Neutrophil (primary cell): ENCODE data around the gene RGMA.
A peak's percentile ranks its signal among the peaks of the same experiment; 100 is the strongest.

Experiments used
- H3K27ac ChIP-seq: fragments of 200-600 bp; sonication (generic); 2 replicates; pipeline ENCODE4 v1.5.1; 2016; ENCODE audit warnings: mild to moderate bottlenecking, moderate library complexity
- H3K27me3 ChIP-seq: fragments of 200-600 bp; sonication (generic); 2 replicates; pipeline ENCODE4 v1.6.0; 2016; ENCODE audit warnings: mild to moderate bottlenecking
- H3K36me3 ChIP-seq: fragments of 200-600 bp; sonication (generic); 2 replicates; pipeline ENCODE4 v1.5.1; 2017
- H3K4me1 ChIP-seq, 2 experiments: fragments of 200-600 bp in 1 of 2; sonication (generic) in 1 of 2; 1 replicate in 1 of 2; 2 replicates in 1 of 2; pipeline versions ENCODE4 v1.5.1 to v1.6.1; 2013 to 2016; ENCODE audit warnings: low read depth in 1 of 2, low read length in 1 of 2, mild to moderate bottlenecking in 1 of 2, moderate library complexity in 1 of 2; ENCODE audit not compliant: control insufficient read depth in 1 of 2, insufficient read depth in 1 of 2
- H3K4me3 ChIP-seq, 2 experiments: fragments of 200-600 bp in 1 of 2; sonication (generic) in 1 of 2; 1 replicate in 1 of 2; 2 replicates in 1 of 2; pipeline ENCODE4 v1.5.1; 2013 to 2016; ENCODE audit warnings: low read depth in 1 of 2, low read length in 1 of 2, mild to moderate bottlenecking in 1 of 2, moderate library complexity in 1 of 2
- H3K9me3 ChIP-seq: fragments of 200-600 bp; sonication (generic); 2 replicates; pipeline ENCODE4 v1.5.1; 2016
- CTCF ChIP-seq: fragments of 200-600 bp; sonication (generic); IDR thresholded peaks from 2 replicates; pipeline ENCODE4 v1.5.1; 2016; ENCODE audit warnings: antibody characterized with exemption

The RGMA gene

DNA sequence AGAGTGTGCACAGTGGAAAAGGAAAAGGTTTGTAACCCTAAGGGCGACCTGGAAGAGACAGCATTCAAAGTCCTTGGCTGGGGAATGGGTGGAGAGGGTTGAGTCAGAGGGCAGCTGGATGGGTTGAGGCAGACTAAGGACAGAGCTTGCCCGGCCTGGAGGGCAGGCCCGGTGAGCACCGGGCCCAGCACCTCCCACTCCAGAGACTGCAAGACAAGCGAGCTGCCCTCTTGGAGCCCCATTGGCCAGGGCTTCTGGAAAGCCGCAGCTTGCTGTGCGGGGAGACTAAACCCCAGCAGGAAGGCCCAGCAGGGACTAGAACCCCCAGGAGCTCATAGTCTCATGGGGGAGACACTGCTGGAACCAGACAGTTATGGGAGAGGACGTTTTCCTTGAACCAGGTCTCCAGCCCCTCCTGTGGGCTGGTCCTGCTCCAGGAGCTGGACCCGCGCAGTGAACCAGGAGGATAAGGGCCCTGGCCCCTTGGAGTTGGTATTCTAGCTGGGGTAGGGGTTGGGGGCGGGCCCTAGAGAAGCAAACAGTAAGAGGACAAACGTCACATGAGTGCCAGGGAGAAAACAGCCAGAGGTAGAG is 59.1 kb downstream of the RGMA start:
- Histone ChIP-seq H3K27ac (peak overlapping the region; percentile 92), H3K36me3 (peaks cover 20% of the 10 kb centered on the region), H3K27me3 (no peaks in the 10 kb centered on the region), H3K9me3 (no peaks in the 10 kb centered on the region), H3K4me3 (peak overlapping the region in 1 of 2 experiments; percentile 51), H3K4me1 (peaks cover 59 to 61% of the 10 kb centered on the region in 2 experiments)
- no peak for TF ChIP-seq CTCF

- no peaks in the 10 kb centered on the region for H3K9me3 ChIP-seq
- H3K36me3 ChIP-seq = peaks cover 26% of the 10 kb centered on the region
- H3K4me3 ChIP-seq = peak overlapping the region; percentile 9 to 51
- no peak for TF ChIP-seq CTCF
- H3K27ac ChIP-seq = peak overlapping the region; percentile 92
- H3K4me1 ChIP-seq = peaks cover 65 to 67% of the 10 kb centered on the region in 2 experiments
- no peaks in the 10 kb centered on the region for H3K27me3 ChIP-seq
Measured at GRCh38 chr15:93029214-93029835, 59.7 kb downstream of the RGMA start.

- Histone ChIP-seq H3K4me1 (peaks cover 65 to 67% of the 10 kb centered on the region in 2 experiments), H3K4me3 (peak overlapping the region; percentile 9 to 51), H3K27me3 (no peaks in the 10 kb centered on the region), H3K9me3 (no peaks in the 10 kb centered on the region), H3K36me3 (peaks cover 31% of the 10 kb centered on the region), H3K27ac (peak overlapping the region; percentile 92)
- no peak for TF ChIP-seq CTCF
Measured at GRCh38 chr15:93028632-93029213, 60.3 kb downstream of the RGMA start.

DNA sequence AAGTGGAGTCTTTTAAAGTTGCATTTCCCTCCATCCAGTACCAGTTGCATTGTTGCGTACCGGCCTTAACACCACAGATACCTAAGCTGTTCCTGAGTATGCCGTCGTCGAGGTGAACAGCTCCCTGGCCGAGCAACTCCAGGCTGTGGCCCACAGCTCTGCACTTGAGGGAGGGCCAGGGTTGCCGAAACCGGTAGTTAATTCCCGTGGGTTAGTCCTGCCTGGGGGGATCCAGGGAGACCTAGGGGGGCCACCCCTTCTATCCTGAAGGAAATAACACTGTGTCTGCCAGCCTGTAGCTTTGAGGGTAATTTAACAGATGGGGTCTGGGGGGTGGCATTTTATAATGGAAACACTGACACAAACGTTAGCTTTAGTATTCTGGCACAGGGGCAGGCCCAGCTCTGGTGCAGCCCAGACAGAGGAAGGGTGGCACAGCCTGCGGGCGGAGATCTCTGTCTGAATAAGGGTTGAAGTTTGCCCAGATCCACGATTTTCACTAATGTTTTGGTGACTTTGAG is 60.8 kb downstream of the RGMA start:
- Histone ChIP-seq H3K27ac (peak overlapping the region; percentile 92), H3K36me3 (peaks cover 33% of the 10 kb centered on the region), H3K9me3 (no peaks in the 10 kb centered on the region), H3K27me3 (no peaks in the 10 kb centered on the region), H3K4me3 (peak overlapping the region; percentile 9 to 51), H3K4me1 (peaks cover 65 to 67% of the 10 kb centered on the region in 2 experiments)
- no peak for TF ChIP-seq CTCF

DNA sequence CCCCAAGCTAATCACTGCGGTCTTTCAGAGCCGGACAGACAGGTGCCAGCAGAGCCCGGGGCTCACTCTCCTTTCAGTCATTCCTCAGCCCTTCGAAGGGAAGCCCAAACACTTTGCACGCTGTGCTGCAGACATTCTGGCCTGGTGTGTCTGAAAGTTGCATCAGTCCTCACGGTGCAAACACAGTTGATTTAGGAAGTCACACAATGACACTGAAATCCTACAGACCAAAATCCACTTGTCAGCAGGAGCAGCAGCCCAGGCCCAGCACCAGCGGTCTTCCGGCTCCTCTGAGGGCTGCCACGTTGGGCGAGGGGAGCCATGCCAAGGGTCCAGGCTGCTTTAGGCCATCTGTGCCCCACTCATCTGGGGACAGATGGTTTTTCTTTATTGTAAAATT is 61.6 kb downstream of the RGMA start:
- peaks cover 65 to 67% of the 10 kb centered on the region in 2 experiments for H3K4me1 ChIP-seq
- H3K36me3 ChIP-seq = peaks cover 41% of the 10 kb centered on the region

More for the DNA sequence above, 61.6 kb downstream of the RGMA start:
- TF ChIP-seq CTCF = no peak
- Histone ChIP-seq H3K9me3 (no peaks in the 10 kb centered on the region), H3K27me3 (no peaks in the 10 kb centered on the region), H3K4me3 (peak overlapping the region in 1 of 2 experiments; percentile 51), H3K27ac (peak overlapping the region; percentile 92)
